Measurements from ENCODE around the gene NCKAP5. TPM values are rescaled to one million over a fixed set of nuclear protein-coding genes. Genes with fewer than 3 reads are reported as not detected.

Gene NCKAP5
- total RNA-seq, 1 donor from 2014 or later: 27.9 TPM

- TF ChIP-seq, protein P1, sequence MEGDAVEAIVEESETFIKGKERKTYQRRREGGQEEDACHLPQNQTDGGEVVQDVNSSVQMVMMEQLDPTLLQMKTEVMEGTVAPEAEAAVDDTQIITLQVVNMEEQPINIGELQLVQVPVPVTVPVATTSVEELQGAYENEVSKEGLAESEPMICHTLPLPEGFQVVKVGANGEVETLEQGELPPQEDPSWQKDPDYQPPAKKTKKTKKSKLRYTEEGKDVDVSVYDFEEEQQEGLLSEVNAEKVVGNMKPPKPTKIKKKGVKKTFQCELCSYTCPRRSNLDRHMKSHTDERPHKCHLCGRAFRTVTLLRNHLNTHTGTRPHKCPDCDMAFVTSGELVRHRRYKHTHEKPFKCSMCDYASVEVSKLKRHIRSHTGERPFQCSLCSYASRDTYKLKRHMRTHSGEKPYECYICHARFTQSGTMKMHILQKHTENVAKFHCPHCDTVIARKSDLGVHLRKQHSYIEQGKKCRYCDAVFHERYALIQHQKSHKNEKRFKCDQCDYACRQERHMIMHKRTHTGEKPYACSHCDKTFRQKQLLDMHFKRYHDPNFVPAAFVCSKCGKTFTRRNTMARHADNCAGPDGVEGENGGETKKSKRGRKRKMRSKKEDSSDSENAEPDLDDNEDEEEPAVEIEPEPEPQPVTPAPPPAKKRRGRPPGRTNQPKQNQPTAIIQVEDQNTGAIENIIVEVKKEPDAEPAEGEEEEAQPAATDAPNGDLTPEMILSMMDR (conservative IDR thresholded peaks at IDR 0.05): no peak
- H3K9me3 Mint-ChIP-seq: no peaks in the 10 kb centered on the region
- no peaks in the 10 kb centered on the region for H3K27me3 Mint-ChIP-seq (ENCODE audit: low read depth)
- peaks cover 2% of the 10 kb centered on the region for H3K36me3 Mint-ChIP-seq (ENCODE audit: low read depth)
- DNase-seq (ENCODE audit: low read depth, low spot score): no peak
- H3K4me1 Mint-ChIP-seq: peaks cover 31% of the 10 kb centered on the region
- no peak overlapping the region for H3K4me3 Mint-ChIP-seq
- no peak overlapping the region for H3K27ac Mint-ChIP-seq (ENCODE audit: unreplicated experiment)
Observed at GRCh38 chr2:133500917-133501316, 67.3 kb downstream of the NCKAP5 start.

DNA sequence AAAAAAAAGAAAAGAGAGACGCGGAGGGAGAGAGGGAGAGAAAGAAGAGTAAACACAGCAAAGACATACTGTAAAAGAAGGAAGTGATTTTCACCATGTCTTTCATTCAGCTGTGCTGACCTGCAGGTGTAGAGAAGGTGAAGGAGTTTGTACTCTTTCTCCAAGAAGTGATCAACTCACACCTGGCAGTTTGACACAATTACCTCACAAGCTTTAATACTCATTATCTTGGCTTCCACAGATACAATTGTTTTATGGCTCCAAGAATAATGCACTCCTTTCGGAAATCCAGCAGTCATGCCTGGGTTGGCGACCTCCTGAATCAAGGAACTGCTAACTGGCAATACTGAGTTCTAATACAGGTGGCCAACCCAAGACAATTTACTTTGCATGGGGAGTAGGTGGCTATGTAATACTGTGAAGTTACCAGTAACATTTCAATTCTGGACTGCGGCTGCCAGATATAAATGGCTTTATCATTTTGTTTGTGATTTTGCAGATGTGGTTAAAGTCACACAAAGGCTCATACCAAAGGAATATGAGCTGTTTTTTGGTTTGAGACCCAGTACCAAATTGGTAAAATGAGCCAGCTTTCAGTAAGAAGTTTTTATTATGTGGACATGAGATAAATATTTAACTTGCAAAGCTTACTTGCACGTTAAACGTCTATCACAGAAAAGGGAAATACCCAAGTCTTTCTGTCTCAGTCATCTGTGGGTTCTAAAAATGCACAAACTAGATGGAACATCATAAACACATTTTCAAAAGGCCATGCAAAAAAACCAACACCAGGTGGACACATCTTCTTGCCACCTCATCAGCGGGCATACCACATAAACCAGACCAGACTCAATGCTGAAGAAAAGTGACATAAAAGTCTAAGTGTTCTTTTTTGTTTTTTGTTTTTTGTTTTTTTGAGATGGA, 69.3 kb downstream of the NCKAP5 start:
- no peak overlapping the region for H3K4me3 Mint-ChIP-seq
- H3K27me3 Mint-ChIP-seq (ENCODE audit: low read depth): no peaks in the 10 kb centered on the region
- H3K4me1 Mint-ChIP-seq: peaks cover 30% of the 10 kb centered on the region
- H3K27ac Mint-ChIP-seq (ENCODE audit: unreplicated experiment): no peak overlapping the region
- no peak for DNase-seq (ENCODE audit: low read depth, low spot score)
- TF ChIP-seq, protein P1 (conservative IDR thresholded peaks at IDR 0.05): no peak
- H3K36me3 Mint-ChIP-seq (ENCODE audit: low read depth): peaks cover 2% of the 10 kb centered on the region
- H3K9me3 Mint-ChIP-seq: no peaks in the 10 kb centered on the region

DNA sequence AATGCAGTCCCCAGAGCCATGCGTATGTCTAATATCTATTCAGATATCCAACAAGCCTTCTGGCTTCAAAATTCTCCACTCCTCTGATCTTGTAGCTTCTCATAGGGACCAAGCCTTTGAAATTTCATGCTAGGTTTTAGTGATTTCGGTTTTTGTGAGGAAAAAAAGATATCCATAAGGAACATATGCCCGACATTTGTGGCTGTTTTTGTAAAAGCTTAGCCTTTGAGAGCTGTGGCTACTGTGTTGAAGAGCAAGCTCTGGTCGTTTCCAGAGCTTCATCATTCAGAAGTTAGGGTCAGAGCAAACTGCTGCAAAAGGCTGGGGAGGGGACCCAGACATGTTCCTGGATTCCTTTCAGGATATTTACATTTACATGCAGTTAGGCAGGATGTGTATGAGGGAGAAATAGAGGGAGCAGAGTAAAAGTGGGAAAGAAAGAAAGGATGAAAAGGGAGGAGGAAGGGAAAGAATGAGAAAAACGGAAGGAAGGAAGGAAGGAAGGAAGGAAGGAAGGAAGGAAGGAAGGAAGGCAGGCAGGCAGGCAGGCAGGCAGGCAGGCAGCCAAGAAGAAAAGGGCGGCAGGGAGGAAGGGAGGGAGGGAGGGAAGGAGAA, 70.2 kb downstream of the NCKAP5 start:
- H3K27ac Mint-ChIP-seq (ENCODE audit: unreplicated experiment): peak overlapping the region; percentile 0
- H3K36me3 Mint-ChIP-seq (ENCODE audit: low read depth): peaks cover 2% of the 10 kb centered on the region
- TF ChIP-seq, protein P1 (conservative IDR thresholded peaks at IDR 0.05): no peak
- H3K4me3 Mint-ChIP-seq: no peak overlapping the region
- H3K4me1 Mint-ChIP-seq: peaks cover 26% of the 10 kb centered on the region
- DNase-seq (ENCODE audit: low read depth, low spot score): no peak
- H3K27me3 Mint-ChIP-seq (ENCODE audit: low read depth): no peaks in the 10 kb centered on the region
- no peaks in the 10 kb centered on the region for H3K9me3 Mint-ChIP-seq

GRCh38 chr2:133497270-133497893, 70.9 kb downstream of the NCKAP5 start:
- Mint-ChIP-seq H3K36me3 (ENCODE audit: low read depth) (peaks cover under 1% of the 10 kb centered on the region), H3K27me3 (ENCODE audit: low read depth) (no peaks in the 10 kb centered on the region), H3K27ac (ENCODE audit: unreplicated experiment) (peak overlapping the region; percentile 0), H3K4me3 (no peak overlapping the region), H3K4me1 (peaks cover 26% of the 10 kb centered on the region), H3K9me3 (no peaks in the 10 kb centered on the region)
- DNase-seq (ENCODE audit: low read depth, low spot score): no peak
- TF ChIP-seq, protein P1 (conservative IDR thresholded peaks at IDR 0.05): no peak

- peaks cover 26% of the 10 kb centered on the region for H3K4me1 Mint-ChIP-seq
- H3K36me3 Mint-ChIP-seq (ENCODE audit: low read depth): no peaks in the 10 kb centered on the region
- no peaks in the 10 kb centered on the region for H3K9me3 Mint-ChIP-seq
- TF ChIP-seq, protein P1 (conservative IDR thresholded peaks at IDR 0.05): no peak
- no peak overlapping the region for H3K27ac Mint-ChIP-seq (ENCODE audit: unreplicated experiment)
- DNase-seq (ENCODE audit: low read depth, low spot score): no peak
- H3K4me3 Mint-ChIP-seq: no peak overlapping the region
- H3K27me3 Mint-ChIP-seq (ENCODE audit: low read depth): no peaks in the 10 kb centered on the region
Observed at GRCh38 chr2:133496501-133497269, 71.6 kb downstream of the NCKAP5 start.

All from neural crest cell (in vitro differentiated cells).